HepG2 (cell line): ENCODE measurements around the gene RPS6KB1. TPM values are rescaled to one million over a fixed set of nuclear protein-coding genes. Genes with fewer than 3 reads are reported as not detected.
A peak's percentile ranks its signal among the peaks of the same experiment; 100 is the strongest.

Experiments
- HMG20A ChIP-seq: IDR thresholded peaks from 2 replicates; pipeline ENCODE4 v1.6.1; 2016; ENCODE audit warnings: borderline replicate concordance
- HOXD1 ChIP-seq: sonication (generic); formaldehyde crosslinking; IDR thresholded peaks from 2 replicates; pipeline ENCODE4 v1.5.0; 2020; ENCODE audit warnings: missing genetic modification reagents
- MAZ ChIP-seq, 2 experiments: sonication (generic) in 1 of 2; formaldehyde crosslinking in 1 of 2; IDR thresholded peaks; 2 replicates each; pipeline versions ENCODE4 v1.5.0 to v1.6.1; 2012 to 2020; ENCODE audit warnings: low read depth in 2 of 2, mild to moderate bottlenecking in 2 of 2, borderline replicate concordance in 1 of 2, improper control_type of control experiment in 1 of 2, low read length in 1 of 2, missing genetic modification reagents in 1 of 2, moderate library complexity in 1 of 2
- MEIS2 ChIP-seq: sonication (generic); formaldehyde crosslinking; IDR thresholded peaks from 2 replicates; pipeline ENCODE4 v1.9.0; 2021; ENCODE audit warnings: mild to moderate bottlenecking, missing genetic modification reagents
- MIER2 ChIP-seq: IDR thresholded peaks from 2 replicates; pipeline ENCODE4 v1.6.1; 2016; ENCODE audit warnings: missing biosample characterization, missing genetic modification reagents
- NFIC ChIP-seq: IDR thresholded peaks from 2 replicates; pipeline ENCODE4 v1.6.1; 2012; ENCODE audit warnings: mild to moderate bottlenecking, low read length, inconsistent platforms
- NR2F6 ChIP-seq, 2 experiments: IDR thresholded peaks; 2 replicates each; pipeline ENCODE4 v1.6.1; 2016; ENCODE audit warnings: antibody characterized with exemption in 1 of 2, mild to moderate bottlenecking in 1 of 2
- RNF2 ChIP-seq: fragments of 450-650 bp; conservative IDR thresholded peaks from 2 replicates; pipeline ENCODE4 v1.6.1; 2016; ENCODE audit warnings: low read depth
- RXRB ChIP-seq: IDR thresholded peaks from 2 replicates; pipeline ENCODE4 v1.6.1; 2016; ENCODE audit warnings: borderline replicate concordance, missing genetic modification reagents, missing compliant biosample characterization
- SAP130 ChIP-seq: IDR thresholded peaks from 2 replicates; pipeline ENCODE4 v1.6.1; 2016; ENCODE audit warnings: low read depth
- SNAI1 ChIP-seq: sonication (generic); formaldehyde crosslinking; IDR thresholded peaks from 2 replicates; pipeline ENCODE4 v1.5.0; 2020; ENCODE audit warnings: mild to moderate bottlenecking, missing genetic modification reagents, borderline replicate concordance
- ZFP36 ChIP-seq: fragments of 150-350 bp; IDR thresholded peaks from 2 replicates; pipeline ENCODE4 v1.6.1; 2018; ENCODE audit warnings: borderline replicate concordance, low read length, low read depth; ENCODE audit not compliant: partially characterized antibody
- ZFP37 ChIP-seq: sonication (generic); formaldehyde crosslinking; IDR thresholded peaks from 2 replicates; pipeline ENCODE4 v1.4.0; 2020; ENCODE audit warnings: missing genetic modification reagents, borderline replicate concordance
- ZNF121 ChIP-seq: sonication (generic); formaldehyde crosslinking; IDR thresholded peaks from 2 replicates; pipeline ENCODE4 v1.5.0; 2020; ENCODE audit warnings: mild to moderate bottlenecking, missing genetic modification reagents
- ZNF230 ChIP-seq: sonication (generic); formaldehyde crosslinking; IDR thresholded peaks from 2 replicates; pipeline ENCODE4 v1.4.0; 2020; ENCODE audit warnings: mild to moderate bottlenecking, missing genetic modification reagents
- ZNF251 ChIP-seq: sonication (generic); formaldehyde crosslinking; IDR thresholded peaks from 2 replicates; pipeline ENCODE4 v1.9.0; 2021; ENCODE audit warnings: mild to moderate bottlenecking, missing genetic modification reagents
- ZNF33B ChIP-seq: sonication (generic); formaldehyde crosslinking; IDR thresholded peaks from 2 replicates; pipeline ENCODE4 v1.5.1; 2020; ENCODE audit warnings: mild to moderate bottlenecking, missing genetic modification reagents
- ZNF639 ChIP-seq: conservative IDR thresholded peaks from 2 replicates; pipeline ENCODE4 v1.6.1; 2018; ENCODE audit warnings: missing genetic modification reagents
- ZNF703 ChIP-seq: sonication (generic); formaldehyde crosslinking; IDR thresholded peaks from 2 replicates; pipeline ENCODE4 v1.5.1; 2020; ENCODE audit warnings: missing genetic modification reagents, mild to moderate bottlenecking, moderate library complexity, borderline replicate concordance
- ZNF709 ChIP-seq: sonication (generic); formaldehyde crosslinking; IDR thresholded peaks from 2 replicates; pipeline ENCODE4 v1.5.0; 2020; ENCODE audit warnings: mild to moderate bottlenecking, missing genetic modification reagents
- ZSCAN22 ChIP-seq: sonication (generic); formaldehyde crosslinking; IDR thresholded peaks from 2 replicates; pipeline ENCODE4 v1.4.0; 2020; ENCODE audit warnings: mild to moderate bottlenecking, missing genetic modification reagents
- polyA plus RNA-seq, 8 experiments: library from polyadenylated mRNA; depleted of rRNA in 3 of 8; stranded (reverse) in 7 of 8; unstranded in 1 of 8; fragments of >200 nt; fragmentation: Illumina TruSeq in 4 of 8; extraction: Trizol in 4 of 8; gene quantifications; 2 replicates each; pipeline versions ENCODE4 v1.2.1 to v1.2.3, GENCODE V29; 2011 to 2016; ENCODE audit warnings: low read depth in 4 of 8, missing spikeins in 1 of 8, mixed read lengths in 1 of 8; ENCODE audit not compliant: insufficient read depth in 1 of 8
- total RNA-seq, 5 experiments: library from RNA; depleted of rRNA; stranded (reverse); fragments of >200 nt; fragmentation: Illumina TruSeq; extraction: Trizol; gene quantifications; 2 replicates each; pipeline ENCODE4 v1.2.3, GENCODE V29; 2016; ENCODE audit warnings: low read depth in 1 of 5
- TF ChIP-seq, protein P1 (sequence below): sonication (generic); formaldehyde crosslinking; IDR thresholded peaks from 2 replicates; pipeline ENCODE4 v1.8.0; 2022; ENCODE audit warnings: mild to moderate bottlenecking, missing genetic modification reagents; ENCODE audit not compliant: insufficient replicate concordance
- TF ChIP-seq, protein P2 (sequence below): sonication (generic); formaldehyde crosslinking; IDR thresholded peaks from 2 replicates; pipeline ENCODE4 v1.8.1; 2023; ENCODE audit warnings: mild to moderate bottlenecking, missing genetic modification reagents

Gene RPS6KB1
- total and polyA plus RNA-seq, 2 of the 13 experiments (the other 11 are each of a cell fraction or from before 2014, with no cell fraction given): 16.5 to 42.2 TPM

DNA sequence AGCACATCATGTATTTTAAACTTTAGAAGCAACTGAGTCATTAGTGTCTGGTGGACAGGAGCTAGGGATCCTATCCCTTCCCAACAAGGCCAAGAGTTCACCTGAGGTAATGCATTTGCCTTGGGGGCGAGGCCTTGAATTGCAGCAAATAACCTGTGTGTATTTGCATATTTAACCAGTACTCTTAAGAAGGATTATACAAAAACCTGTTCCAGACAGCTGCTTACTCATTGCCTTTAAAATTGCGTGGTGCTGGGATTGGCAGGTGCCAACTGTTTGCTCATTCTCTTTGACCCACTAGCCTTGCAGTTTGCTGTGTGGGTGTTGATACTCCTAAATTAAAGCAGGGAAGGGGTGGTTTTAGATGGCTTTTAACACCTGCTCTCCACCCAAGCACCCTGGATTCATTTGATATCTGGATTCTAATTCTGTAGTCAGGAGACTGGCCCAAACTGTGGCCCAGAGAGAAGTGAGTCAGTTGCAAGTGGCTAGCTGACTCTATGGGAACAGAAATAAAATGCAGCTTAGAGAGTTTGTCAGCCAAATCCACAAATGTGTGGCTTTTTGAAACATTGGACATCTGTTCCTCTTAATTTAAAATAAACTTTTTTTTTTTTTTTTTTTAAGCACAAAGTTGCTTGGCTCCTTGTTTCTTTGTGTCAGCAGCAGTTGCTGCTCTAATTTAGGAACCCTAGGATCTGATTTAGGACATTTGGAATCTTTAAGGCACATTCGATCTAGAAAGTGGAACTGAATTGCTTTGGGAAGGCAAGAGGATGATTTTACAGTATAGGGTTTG, 47.1 kb upstream of the RPS6KB1 start (continued):
- TF ChIP-seq, protein P1, sequence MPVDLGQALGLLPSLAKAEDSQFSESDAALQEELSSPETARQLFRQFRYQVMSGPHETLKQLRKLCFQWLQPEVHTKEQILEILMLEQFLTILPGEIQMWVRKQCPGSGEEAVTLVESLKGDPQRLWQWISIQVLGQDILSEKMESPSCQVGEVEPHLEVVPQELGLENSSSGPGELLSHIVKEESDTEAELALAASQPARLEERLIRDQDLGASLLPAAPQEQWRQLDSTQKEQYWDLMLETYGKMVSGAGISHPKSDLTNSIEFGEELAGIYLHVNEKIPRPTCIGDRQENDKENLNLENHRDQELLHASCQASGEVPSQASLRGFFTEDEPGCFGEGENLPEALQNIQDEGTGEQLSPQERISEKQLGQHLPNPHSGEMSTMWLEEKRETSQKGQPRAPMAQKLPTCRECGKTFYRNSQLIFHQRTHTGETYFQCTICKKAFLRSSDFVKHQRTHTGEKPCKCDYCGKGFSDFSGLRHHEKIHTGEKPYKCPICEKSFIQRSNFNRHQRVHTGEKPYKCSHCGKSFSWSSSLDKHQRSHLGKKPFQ (CRISPR knock-in tag): no peak
- TF ChIP-seq RXRB (CRISPR knock-in tag) (peak; percentile 98), HMG20A (CRISPR knock-in tag) (peak; percentile 57; the same call in 1 of the 2 replicates), SAP130 (peak; percentile 53), ZNF703 (CRISPR knock-in tag) (0 out of 2 replicates have a peak, but pooled peaks have one; percentile 5), NR2F6 (IDR thresholded peaks at IDR 0.05) (peak; percentile 55; the same call in 1 of the 2 replicates), NR2F6 (CRISPR knock-in tag; IDR thresholded peaks at IDR 0.05) (peak; percentile 61), ZNF709 (no peak), HOXD1 (CRISPR knock-in tag) (no peak), ZNF639 (no peak), ZFP36 (no peak), NFIC (no peak; the same call in 1 of the 2 replicates), MEIS2 (CRISPR knock-in tag) (no peak), MIER2 (CRISPR knock-in tag) (no peak), SNAI1 (CRISPR knock-in tag) (no peak), RNF2 (no peak), ZNF230 (no peak), ZSCAN22 (CRISPR knock-in tag) (no peak), MAZ (IDR thresholded peaks at IDR 0.05; ENCODE audit: borderline replicate concordance, low read depth, low read length) (no peak), MAZ (CRISPR knock-in tag; IDR thresholded peaks at IDR 0.05; ENCODE audit: low read depth) (no peak), ZFP37 (CRISPR knock-in tag) (no peak), ZNF251 (CRISPR knock-in tag) (no peak), ZNF121 (no peak), ZNF33B (CRISPR knock-in tag) (no peak)
- TF ChIP-seq, protein P2, sequence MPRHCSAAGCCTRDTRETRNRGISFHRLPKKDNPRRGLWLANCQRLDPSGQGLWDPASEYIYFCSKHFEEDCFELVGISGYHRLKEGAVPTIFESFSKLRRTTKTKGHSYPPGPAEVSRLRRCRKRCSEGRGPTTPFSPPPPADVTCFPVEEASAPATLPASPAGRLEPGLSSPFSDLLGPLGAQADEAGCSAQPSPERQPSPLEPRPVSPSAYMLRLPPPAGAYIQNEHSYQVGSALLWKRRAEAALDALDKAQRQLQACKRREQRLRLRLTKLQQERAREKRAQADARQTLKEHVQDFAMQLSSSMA (CRISPR knock-in tag): no peak
